GM21360 (cell line): Measurements from ENCODE around the gene NCAPD3.
"Not testable (repeated sequence)": the region's sequence is repeated elsewhere in the genome, so short reads cannot be mapped to it uniquely, and the experiment has no call there.

Source experiments
- ATAC-seq: cut with Tn5 transposase; IDR thresholded peaks from one replicate; pipeline ENCODE4 v1.9.1; 2021; ENCODE audit warnings: mild to moderate bottlenecking, moderate library complexity; ENCODE audit not compliant: unreplicated experiment

NCAPD3 gene

DNA sequence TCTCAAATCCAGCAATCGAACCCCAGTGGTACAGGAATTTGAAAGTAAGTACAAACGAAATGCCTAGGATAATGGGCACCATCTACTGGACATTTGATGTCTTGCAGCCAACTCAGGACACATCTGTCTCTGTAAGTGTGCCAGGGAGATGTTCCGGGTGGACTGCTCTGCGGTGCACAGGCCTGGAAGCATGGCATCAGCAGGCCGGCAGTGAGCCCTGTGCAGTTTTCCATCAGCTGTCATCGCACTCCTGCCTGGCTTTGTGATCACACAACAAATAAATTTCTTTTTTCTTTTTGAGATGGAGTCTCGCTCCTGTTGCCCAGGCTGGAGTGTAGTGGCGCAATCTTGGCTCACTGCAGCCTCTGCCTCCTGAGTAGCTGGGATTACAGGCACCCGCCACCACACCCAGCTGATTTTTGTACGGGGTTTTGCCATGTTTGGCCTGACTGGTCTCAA lies 83.9 kb downstream of the NCAPD3 start:
- no peak for ATAC-seq

DNA sequence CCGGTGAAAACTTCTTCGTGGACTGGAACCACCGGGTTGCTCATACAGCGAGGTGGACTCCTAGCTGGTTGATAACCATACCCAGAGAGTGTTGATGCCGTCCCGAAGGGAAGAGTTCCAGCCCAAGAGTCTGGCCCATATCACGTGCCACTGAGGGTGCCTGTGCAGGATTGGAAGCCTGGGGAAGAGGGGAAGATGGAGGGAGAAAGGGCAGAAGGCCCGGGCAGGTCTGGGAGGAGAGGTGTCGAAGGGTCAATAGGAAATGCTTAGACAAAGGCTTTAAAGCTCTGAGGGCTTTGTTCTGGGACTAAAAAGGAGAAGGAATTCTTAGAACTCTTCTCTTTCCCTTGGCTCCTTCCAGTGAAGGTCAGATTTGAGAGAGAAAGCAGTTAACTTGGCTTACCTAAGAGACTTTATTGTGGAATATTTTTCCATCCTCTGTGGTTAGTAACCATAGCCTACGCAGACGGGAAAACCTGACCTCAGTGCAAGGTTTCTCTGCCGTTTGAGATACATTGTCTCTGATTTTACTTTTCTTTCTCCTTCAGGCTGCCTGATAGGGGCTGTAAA lies 84.4 kb downstream of the NCAPD3 start:
- no peak for ATAC-seq

DNA sequence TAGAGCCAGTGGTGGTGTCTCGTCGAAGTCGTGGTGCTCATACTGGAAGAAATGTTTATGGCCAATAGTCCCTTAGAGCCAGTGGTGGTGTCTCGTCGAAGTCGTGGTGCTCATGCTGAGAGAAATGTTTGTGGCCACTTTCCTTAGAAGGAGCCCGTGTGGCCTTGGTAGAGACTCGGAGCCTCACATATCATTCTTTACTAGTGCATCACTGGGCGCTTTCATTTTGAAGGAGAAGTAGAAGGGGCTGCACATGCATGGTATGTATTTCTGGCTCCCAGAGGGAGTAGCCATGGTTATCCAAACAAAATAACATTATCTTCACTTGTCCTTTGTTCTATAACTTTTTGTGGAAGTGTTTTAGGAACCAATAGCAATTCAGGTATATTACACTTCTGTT lies 85.4 kb downstream of the NCAPD3 start:
- ATAC-seq, result no peak

DNA sequence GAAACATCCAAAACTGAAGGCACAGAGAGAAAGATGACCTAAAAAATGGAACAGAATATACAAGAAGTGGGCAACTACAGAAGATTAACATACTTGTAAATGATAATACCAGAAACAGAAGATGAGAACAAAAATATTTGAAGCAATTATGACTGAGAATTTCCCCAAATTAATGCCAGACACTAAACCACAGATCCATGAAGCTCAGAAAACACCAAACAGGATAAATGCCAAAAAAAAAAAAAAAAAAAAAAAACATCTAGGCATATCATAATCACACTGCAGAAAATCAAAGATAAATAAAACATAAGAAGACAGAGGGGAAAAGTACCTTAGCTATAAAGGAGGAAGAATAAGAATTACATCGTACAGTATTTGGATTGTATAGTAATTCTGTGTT lies 89.6 kb downstream of the NCAPD3 start:
- no peak for ATAC-seq

DNA sequence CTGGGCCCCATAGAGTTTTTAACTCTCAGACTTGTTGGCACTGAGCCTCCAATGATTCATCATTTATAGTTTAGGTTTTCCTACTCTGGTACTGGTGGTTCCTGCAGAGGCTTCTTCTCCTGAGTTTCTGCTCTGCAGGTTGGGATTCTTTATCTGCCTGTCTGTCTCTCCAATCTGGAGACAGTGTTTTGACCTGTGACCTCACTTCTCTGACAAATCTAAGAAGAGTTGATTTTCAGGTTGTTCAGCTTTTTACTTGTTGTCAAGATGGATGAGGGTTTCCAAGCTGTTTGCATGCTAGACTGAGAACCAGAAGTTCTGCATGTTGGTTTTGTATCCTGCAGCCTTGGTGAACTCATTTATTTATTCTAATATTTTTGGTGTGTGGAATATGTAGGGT lies 91.0 kb downstream of the NCAPD3 start:
- ATAC-seq, result no peak

DNA sequence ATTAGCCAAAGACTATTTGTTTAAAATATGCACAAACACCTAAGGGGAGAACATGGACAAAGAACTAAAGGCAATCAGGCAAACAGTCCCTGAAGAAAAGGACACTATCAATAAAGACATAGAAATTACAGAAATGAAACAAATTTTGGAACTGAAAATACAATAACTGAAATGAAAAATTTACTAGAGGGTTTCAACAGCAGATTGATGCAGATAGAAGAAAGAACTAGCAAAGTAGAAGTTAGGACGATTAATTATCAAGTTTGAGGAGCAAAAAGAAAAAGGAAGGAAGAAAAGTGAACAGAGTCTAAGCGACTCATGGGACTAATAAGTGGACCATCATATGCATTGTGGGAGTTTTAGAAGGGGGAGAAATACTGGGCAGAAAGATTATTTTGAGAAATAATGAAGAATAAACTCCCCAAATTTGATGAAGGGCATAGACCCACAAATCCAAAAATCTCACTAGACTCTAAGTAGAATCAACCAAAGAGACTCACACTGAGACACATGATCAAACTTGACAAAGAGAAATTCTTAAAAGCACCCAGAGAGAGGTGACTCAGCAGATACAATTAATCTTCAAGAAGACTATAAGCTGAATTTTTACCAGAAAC lies 92.0 kb downstream of the NCAPD3 start:
- ATAC-seq, result no peak

DNA sequence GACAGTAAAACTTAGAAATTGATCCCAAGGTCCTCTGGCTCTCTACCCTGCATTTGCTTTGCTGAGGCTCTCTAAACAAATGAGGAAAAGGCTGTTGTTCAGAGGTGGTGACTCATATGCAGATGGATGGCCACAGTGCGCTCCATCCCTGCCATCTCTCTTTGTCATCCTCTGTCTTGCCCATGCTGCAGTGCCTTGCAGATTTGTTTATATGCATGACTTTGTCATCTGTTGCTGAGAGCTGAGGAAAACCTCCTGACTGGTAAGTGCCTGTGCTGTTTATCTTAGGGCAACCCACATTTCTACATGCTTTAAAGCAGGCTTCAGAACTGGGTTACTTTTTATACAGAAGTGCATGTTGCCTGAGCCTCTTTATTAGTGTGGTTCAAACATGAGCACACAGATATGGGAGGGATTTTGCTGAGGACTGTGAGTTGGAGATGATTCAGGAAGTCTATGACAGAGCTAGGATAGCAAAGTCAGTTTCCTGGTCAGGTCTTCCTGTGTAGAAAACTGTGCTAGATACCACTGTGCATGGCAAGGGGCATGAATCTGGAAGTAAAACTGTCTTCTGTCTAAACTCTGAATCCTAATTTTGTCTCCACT lies 97.4 kb downstream of the NCAPD3 start:
- ATAC-seq, result no peak

DNA sequence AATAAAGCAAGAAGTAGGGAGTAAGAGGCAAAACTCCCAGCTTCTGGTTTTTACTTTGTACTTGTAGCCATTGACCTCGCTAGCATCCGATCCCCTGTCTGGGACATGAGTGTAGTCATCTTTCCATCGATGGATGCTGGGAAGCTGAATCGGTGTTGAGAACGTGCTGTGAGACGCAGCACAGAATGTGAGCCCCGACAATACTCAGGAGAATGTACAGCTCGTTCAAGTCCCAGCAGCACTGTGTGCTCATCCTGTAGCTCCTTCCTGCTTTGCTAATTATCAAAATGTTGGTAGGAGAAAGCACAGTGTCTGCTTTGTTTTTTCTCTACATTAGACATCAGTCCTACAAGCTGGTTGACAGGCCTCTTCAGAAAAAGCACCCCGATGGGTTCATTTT lies 98.3 kb downstream of the NCAPD3 start:
- ATAC-seq, result no peak

DNA sequence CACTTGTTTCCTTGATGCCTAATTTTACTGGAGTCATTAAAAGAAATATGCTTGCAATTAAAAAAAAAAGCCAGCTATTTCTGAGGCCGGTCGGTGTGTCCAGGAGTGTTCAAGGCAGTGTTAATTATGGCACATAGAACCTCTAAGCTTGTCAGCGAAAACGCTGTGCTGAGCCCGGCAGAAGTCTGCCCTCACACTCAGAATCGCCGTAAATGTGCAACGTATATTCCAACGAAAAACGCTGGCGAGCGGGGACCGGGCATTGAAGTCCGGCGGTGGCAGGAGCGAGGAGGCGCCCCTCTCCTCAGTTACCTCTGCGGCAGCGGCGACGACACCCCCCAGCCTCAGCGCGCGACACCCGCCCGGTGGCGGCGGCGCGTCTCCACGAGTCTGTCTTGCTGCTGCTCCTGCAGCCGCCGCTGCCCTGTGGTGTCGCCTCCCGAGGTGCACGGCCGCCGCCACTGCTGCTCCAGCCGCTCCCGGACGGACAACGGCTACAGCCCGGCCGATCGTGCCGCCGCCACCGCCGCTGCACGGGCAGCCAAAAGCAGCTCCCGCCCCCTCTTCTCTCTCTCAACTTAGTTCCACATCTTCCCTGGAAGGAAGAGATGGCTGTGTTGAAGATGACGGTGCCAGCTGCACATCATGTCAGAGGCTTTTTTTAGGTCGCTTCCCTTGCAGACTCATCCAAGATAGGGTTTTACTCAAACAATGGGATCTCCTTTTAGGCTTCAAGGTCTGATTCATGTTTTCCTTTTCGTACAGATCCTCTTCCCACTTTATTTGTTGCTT lies 98.9 kb downstream of the NCAPD3 start:
- no peak for ATAC-seq

DNA sequence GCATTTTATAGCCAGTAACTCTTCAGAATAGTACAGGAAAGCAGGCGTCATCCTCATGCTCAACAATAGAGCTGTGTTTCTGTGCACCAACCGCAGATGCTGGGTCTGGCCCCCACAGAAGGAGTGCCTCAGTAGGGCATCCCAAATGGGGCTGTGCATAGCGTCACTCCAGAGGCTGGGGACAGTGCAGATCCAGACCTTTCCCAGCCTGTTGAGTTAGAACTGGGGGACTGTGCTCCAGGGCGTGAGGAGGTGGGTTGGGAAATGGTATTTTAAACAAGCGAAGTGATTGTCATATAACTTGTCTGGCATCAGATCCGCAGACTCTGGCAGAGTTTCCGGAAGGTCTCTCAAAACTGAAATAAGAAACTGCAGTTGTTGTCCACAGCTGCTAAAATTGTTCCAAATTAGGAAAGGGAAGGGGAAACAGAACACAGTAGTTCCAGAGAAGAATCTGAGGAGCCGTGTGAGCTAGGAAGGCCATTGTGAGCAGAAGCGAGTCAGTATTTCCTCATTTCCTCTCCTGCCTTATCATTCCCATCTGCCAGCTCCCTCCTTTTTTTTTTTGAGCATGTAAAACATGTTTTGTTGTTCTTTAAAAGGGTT lies 102.7 kb downstream of the NCAPD3 start:
- ATAC-seq, result no peak

DNA sequence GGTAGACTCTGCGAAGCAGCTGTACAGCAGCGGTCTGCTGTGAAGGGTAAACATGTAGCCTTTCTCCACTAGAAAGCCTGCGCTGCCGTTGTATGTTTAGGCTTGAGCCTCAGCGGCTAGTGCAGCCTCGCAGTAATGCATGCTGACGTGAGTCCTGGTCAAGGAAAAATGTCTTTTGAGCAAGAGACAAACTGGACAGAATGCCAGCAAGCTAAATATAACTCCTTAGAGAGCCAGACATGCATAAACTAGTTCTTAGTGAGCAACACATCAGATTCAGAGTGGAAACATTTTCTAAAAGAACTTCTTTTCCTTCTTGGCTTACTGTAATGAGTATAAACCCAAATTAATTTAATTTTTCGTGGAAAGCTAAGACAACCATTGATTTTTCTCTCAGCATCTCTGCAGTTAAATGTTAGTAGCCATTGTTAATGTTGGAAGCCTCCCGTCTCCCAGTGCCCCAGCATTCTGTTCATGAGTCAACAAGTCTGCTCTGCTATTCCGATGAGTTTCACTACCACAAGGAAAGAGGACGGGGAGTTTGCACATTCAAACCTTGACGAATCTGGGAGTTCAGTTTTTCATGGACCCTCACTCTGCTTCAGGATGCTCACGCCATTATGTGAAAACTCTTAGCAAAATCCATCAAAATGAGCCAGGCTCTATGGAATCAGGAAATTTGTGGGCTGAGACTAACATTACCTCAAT lies 103.5 kb downstream of the NCAPD3 start:
- no peak for ATAC-seq

DNA sequence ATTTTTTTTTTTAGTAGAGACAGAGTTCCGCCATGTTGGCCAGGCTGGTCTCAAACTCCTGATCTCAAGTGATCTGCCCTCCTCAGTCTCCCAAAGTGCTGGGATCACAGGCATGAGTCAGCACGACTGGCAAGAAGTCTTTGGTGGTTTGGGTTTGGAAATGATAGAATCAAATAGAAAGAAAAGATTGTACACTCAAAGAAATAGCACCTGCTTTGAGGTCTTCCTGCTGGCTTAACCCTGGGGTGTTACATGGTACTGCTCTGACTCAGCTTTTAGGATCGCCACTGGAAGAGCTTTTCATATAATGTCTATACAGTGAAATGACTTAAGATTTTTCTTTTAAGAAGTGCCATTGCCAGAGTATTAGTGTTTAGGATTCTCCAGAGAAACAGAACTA lies 104.7 kb downstream of the NCAPD3 start:
- no peak for ATAC-seq

DNA sequence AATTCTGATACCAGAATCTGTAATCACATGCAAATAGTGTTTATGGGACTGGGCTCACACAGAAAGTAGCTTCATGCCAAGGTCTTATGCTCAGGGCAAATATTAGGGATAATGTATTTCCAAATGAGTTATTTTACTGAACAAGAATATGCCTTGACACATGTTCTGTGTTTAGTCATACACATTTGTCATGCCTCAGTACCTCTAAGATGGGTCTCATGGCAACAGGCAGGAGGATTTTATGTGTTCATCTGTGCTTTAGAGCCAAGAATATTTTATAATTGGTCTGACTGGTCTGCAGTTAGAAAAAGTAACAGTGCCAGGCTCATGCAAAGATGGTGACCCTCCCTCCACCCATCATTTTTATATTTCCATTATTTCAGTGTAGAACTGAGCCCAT lies 105.8 kb downstream of the NCAPD3 start:
- no peak for ATAC-seq

DNA sequence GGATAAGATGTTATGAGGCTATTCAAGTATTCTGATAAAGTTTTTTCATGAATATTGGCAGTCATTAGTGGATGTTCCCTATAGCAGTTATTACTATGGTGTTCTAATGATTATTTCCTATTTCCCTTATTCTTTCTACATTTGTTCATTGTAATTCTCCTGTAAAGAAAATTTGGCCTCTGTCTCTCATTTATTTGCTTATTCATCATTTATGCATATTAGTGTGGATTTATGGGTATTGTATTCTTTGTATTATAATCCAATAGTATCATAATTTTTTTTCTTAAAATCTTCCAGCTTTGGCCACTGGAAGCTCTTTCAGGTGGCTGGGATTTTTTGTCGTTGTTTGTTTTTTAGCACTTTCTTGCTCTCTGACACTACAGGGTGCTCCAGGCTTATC lies 107.6 kb downstream of the NCAPD3 start:
- ATAC-seq, result no peak

DNA sequence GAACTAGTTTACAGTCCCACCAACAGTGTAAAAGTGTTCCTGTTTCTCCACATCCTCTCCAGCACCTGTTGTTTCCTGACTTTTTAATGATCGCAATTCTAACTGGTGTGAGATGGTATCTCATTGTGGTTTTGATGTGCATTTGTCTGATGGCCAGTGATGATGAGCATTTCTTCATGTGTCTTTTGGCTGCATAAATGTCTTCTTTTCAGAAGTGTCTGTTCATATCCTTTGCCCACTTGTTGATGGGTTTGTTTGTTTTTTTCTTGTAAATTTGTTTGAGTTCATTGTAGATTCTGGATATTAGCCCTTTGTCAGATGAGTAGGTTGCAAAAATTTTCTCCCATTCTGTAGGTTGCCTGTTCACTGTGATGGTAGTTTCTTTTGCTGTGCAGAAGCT lies 110.0 kb downstream of the NCAPD3 start:
- ATAC-seq, result not testable (repeated sequence)

DNA sequence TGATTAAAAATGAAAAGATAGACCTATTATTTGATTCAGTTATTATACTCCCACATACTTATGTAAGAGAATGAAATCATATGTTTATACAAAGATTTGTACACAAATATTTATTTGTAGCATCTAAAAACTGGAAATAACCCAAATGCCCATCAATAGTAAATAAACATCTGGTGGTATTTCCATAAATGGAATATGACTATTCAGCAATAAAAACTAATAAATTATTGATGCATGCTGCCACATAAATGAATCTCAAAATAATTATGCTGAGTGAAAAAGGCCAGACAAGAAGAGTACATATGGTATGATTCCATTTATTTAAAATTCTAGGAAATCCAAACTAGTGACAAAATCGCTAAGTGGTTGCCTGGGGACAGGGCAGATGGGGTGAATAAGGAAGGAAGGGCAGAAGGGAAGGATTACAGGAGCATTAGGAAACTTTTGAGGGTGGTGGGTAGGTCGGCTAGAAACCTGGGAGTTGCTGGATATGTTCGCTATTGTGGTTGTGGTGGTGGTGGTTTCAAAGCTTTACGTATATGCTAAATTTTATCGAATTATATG lies 113.4 kb downstream of the NCAPD3 start:
- no peak for ATAC-seq
